CD4-positive, alpha-beta memory T cell (primary cell): ENCODE results near the gene CTNND1. TPM values are rescaled to one million over a fixed set of nuclear protein-coding genes. Genes with fewer than 3 reads are reported as not detected.

Experiments
- CTCF ChIA-PET: fragments of 350-600 bp; sonication (Branson Sonifier 250); formaldehyde crosslinking; loops from one replicate; lab custom pipeline; 2021; ENCODE audit warnings: inconsistent platforms; ENCODE audit not compliant: partially characterized antibody; lab: Charles Lee
- POLR2A ChIA-PET: fragments of 350-600 bp; sonication (Branson Sonifier 250); formaldehyde crosslinking; loops from one replicate; lab custom pipeline; 2021; ENCODE audit not compliant: partially characterized antibody; lab: Charles Lee
- DNase-seq, 5 donors: peaks; one replicate each; pipeline versions ENCODE4 v3.0.0 to v3.0.0-alpha.2; 2020 to 2022; ENCODE audit warnings: mixed read lengths in 1 of 5
- H3K27ac ChIP-seq: one replicate; pipeline ENCODE4 v1.7.0; 2013; ENCODE audit warnings: low read depth, low read length
- H3K27me3 ChIP-seq: 2 replicates; pipeline ENCODE4 v1.7.0; 2013; ENCODE audit warnings: mild to moderate bottlenecking, low read length, moderate library complexity; ENCODE audit not compliant: insufficient read depth
- H3K36me3 ChIP-seq: 2 replicates; pipeline ENCODE4 v1.7.0; 2013; ENCODE audit warnings: mild to moderate bottlenecking, low read length, moderate library complexity; ENCODE audit not compliant: insufficient read depth
- H3K4me1 ChIP-seq: 2 replicates; pipeline ENCODE4 v1.7.0; 2013; ENCODE audit warnings: mild to moderate bottlenecking, low read length, moderate library complexity; ENCODE audit not compliant: insufficient read depth
- H3K4me3 ChIP-seq, 2 donors: one replicate each; pipeline ENCODE4 v1.7.0; 2013; ENCODE audit warnings: low read length in 2 of 2, mild to moderate bottlenecking in 1 of 2
- H3K9me3 ChIP-seq, 2 donors: one replicate each; pipeline ENCODE4 v1.7.0; 2013; ENCODE audit warnings: low read length in 2 of 2, control low read depth in 1 of 2; ENCODE audit not compliant: control insufficient read depth in 1 of 2
- H3K27ac Mint-ChIP-seq, 7 donors: one replicate each; pipeline ENCODE4 v1.8.0; 2020 to 2021; ENCODE audit warnings: mixed read lengths in 7 of 7, mild to moderate bottlenecking in 6 of 7, inconsistent platforms in 3 of 7, moderate library complexity in 3 of 7
- H3K27me3 Mint-ChIP-seq, 2 donors: one replicate each; pipeline ENCODE4 v1.8.0; 2020 to 2021; ENCODE audit warnings: mixed read lengths in 2 of 2
- H3K36me3 Mint-ChIP-seq, 2 donors: one replicate each; pipeline ENCODE4 v1.8.0; 2020 to 2021; ENCODE audit warnings: mixed read lengths in 2 of 2, inconsistent platforms in 1 of 2, mild to moderate bottlenecking in 1 of 2
- H3K4me1 Mint-ChIP-seq, 4 donors: one replicate each; pipeline ENCODE4 v1.8.0; 2020 to 2021; ENCODE audit warnings: mixed read lengths in 4 of 4, mild to moderate bottlenecking in 1 of 4
- H3K4me3 Mint-ChIP-seq, 8 donors: one replicate each; pipeline ENCODE4 v1.8.0; 2020 to 2021; ENCODE audit warnings: mixed read lengths in 8 of 8, mild to moderate bottlenecking in 7 of 8, moderate library complexity in 6 of 8, inconsistent platforms in 3 of 8
- H3K9me3 Mint-ChIP-seq, 8 donors: one replicate each; pipeline ENCODE4 v1.8.0; 2020 to 2021; ENCODE audit warnings: mixed read lengths in 8 of 8, mild to moderate bottlenecking in 5 of 8, inconsistent platforms in 3 of 8, moderate library complexity in 1 of 8
- intact Hi-C: fragments of 100-400 bp; cut with micrococcal nuclease; formaldehyde crosslinking; loops from one replicate; pipeline ENCODE4 v1.15.1; 2023
- polyA plus RNA-seq, 2 donors: library from polyadenylated mRNA; unstranded; fragments of 300-500 nt; fragmentation: Illumina TruSeq; gene quantifications; one replicate each; pipeline ENCODE4 v1.2.3, GENCODE V29; 2021
- total RNA-seq, 2 experiments: library from RNA; stranded (reverse); gene quantifications; one replicate each; pipeline ENCODE4 v1.2.3, GENCODE V29; 2021

CTNND1 gene
- total and polyA plus RNA-seq, 4 experiments from 2014 or later: 0.91 to 11.1 (median 5.9) TPM

DNA sequence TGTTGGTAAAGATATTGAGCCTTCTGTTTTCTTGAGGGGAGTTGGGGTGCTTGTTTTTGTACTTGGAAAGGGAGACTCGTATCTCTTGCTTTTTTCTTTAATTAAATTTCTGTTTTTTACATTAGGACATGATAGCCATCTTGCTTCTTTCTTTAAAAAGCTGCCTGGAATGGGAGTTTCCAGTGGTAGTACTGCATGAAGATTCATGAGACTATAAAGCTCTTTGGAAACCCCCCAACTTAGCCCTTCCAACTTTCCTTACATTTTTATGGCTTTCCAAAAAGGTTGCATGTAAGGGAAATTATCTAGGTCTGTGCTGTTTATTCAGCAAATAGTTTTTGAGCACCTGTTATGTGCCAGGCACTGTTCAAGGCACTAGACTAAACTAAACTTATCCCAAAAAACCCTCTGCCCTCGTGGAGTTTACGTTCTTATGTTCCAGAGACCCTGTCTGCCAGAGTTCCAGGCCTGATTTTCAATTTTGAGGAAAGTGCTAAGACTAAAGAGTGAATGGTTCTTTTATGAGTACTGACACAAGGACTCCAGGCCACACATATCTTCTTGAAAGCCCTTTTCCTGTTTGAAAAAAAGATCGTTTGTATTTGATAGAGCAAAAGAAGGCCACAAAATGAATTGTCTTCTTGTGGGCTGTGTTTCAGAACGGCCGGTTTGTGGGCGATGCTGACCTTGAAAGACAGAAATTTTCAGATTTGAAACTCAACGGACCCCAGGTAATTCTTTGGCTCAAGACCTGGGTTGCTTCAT is 31.9 kb downstream of the CTNND1 start:
- H3K27me3 ChIP-seq: no peaks in the 10 kb centered on the region
- H3K27me3 Mint-ChIP-seq: no peaks in the 10 kb centered on the region
- H3K4me1 Mint-ChIP-seq: peaks cover 23 to 41% (median 33%) of the 10 kb centered on the region in 4 donors
- H3K27ac Mint-ChIP-seq: peak overlapping the region; percentile 84 to 99 (median 97)
- peaks cover 0 to 1% (median 0%) of the 10 kb centered on the region in 8 donors for H3K9me3 Mint-ChIP-seq
- no peak overlapping the region for H3K4me3 ChIP-seq
- H3K36me3 Mint-ChIP-seq: peaks cover 6 to 11% of the 10 kb centered on the region in 2 donors
- no peak for DNase-seq
- H3K27ac ChIP-seq: peak overlapping the region; percentile 61
- H3K4me1 ChIP-seq: peaks cover 36% of the 10 kb centered on the region
- peak overlapping the region; percentile 60 to 87 (median 76) for H3K4me3 Mint-ChIP-seq
- no peaks in the 10 kb centered on the region for H3K36me3 ChIP-seq
- intact Hi-C loops: loop anchor here (2.0 to 5.0 kb wide), 4 partner anchors 127 to 1349 kb away; partner anchors contain the start of genes FAM111A and ZFP91
- POLR2A ChIA-PET: interaction anchor here (1.0 to 4.0 kb wide), 3 partner anchors 48 to 127 kb away, joined by 3 to 20 read pairs (median 3); partner anchors contain the start of gene SELENOH
- no peaks in the 10 kb centered on the region for H3K9me3 ChIP-seq
- CTCF ChIA-PET: interaction anchor here (0.8 to 2.8 kb wide), 4 partner anchors 8 to 226 kb away, joined by 3 to 20 read pairs (median 5); partner anchors contain the start of gene UBE2L6

GRCh38 chr11:57798905-57799559 is 37.4 kb downstream of the CTNND1 start:
- peaks cover 0 to 1% (median 0%) of the 10 kb centered on the region in 8 donors for H3K9me3 Mint-ChIP-seq
- H3K4me1 Mint-ChIP-seq: peaks cover 13 to 37% (median 24%) of the 10 kb centered on the region in 4 donors
- POLR2A ChIA-PET: interaction anchor here (0.6 to 2.9 kb wide), 2 partner anchors 57 to 115 kb away, joined by 3 to 21 read pairs; partner anchors contain the start of gene SELENOH
- H3K27ac Mint-ChIP-seq: peak overlapping the region; percentile 25 to 90 (median 84)
- no peak overlapping the region for H3K4me3 ChIP-seq
- H3K36me3 ChIP-seq: no peaks in the 10 kb centered on the region
- DNase-seq: no peak
- H3K9me3 ChIP-seq: no peaks in the 10 kb centered on the region
- no peaks in the 10 kb centered on the region for H3K27me3 ChIP-seq
- no peak overlapping the region for H3K4me3 Mint-ChIP-seq
- H3K4me1 ChIP-seq: peaks cover 30% of the 10 kb centered on the region
- intact Hi-C loops: loop anchor here (1.0 kb wide), 1 partner anchor 268 kb away; no protein-coding TSS in a partner anchor
- H3K27me3 Mint-ChIP-seq: no peaks in the 10 kb centered on the region
- CTCF ChIA-PET: interaction anchor here (0.6 to 6.1 kb wide), 16 partner anchors 18 to 770 kb away, joined by 3 to 143 read pairs (median 20); partner anchors contain the start of genes BTBD18, MED19, SELENOH and TMX2
- H3K36me3 Mint-ChIP-seq: peaks cover 14 to 21% of the 10 kb centered on the region in 2 donors
- H3K27ac ChIP-seq: no peak overlapping the region

DNA sequence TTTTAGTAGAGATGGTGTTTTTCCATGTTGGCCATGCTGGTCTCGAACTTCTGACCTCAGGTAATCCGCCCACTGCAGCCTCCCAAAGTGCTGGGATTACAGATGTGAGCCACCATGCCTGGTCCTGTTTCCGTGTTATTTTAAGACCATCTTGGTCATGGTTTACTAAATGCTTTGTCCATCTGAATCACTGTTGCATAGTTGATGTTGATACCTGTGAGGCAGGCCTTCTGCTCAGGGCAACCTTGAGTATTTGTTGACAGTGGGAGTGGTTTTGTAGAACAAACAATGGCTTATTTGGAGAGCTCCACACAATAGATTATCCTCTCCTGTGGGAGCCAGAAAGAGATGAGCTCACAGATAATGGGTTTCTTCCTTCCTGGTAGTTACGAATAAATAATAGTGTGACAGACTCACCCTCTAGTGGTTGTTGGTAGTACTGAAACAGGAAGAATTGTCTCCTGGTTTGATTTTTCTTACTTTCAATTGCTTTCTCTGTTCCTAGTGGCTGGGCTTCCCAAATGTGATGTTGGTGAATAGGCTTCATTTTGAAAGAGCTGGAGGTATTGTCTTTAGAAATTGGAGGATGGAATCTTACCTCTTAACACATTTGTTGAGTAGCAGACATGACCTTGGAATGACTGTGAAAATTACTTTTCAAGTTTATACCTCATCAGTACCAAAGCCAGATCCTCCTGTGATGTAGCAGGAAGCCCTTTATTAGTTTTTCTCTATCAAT is 39.0 kb downstream of the CTNND1 start:
- H3K4me1 Mint-ChIP-seq: peaks cover 10 to 29% (median 21%) of the 10 kb centered on the region in 4 donors
- intact Hi-C loops: loop anchor here (1.0 to 5.0 kb wide), 12 partner anchors 8 to 724 kb away; partner anchors contain the start of genes BTBD18, CLP1, MED19 and SELENOH
- H3K27me3 Mint-ChIP-seq: no peaks in the 10 kb centered on the region
- H3K27ac Mint-ChIP-seq: peak overlapping the region; percentile 65 to 94 (median 89)
- CTCF ChIA-PET: interaction anchor here (0.6 to 6.1 kb wide), 72 partner anchors 9 to 832 kb away, joined by 3 to 143 read pairs (median 5); partner anchors contain the start of genes BTBD18, MED19, SELENOH and TMX2
- Histone ChIP-seq H3K4me1 (peaks cover 27% of the 10 kb centered on the region), H3K36me3 (peaks cover 2% of the 10 kb centered on the region), H3K27me3 (no peaks in the 10 kb centered on the region), H3K4me3 (no peak overlapping the region), H3K27ac (peak overlapping the region; percentile 24), H3K9me3 (no peaks in the 10 kb centered on the region)
- peaks cover 19 to 25% of the 10 kb centered on the region in 2 donors for H3K36me3 Mint-ChIP-seq
- POLR2A ChIA-PET: interaction anchor here (0.5 to 2.9 kb wide), 12 partner anchors 22 to 724 kb away, joined by 3 to 21 read pairs (median 5); partner anchors contain the start of genes BTBD18, MED19, SELENOH and TMX2
- peaks cover 0 to 1% (median 0%) of the 10 kb centered on the region in 8 donors for H3K9me3 Mint-ChIP-seq
- DNase-seq: peak in 4 of 5 donors; percentile 57 to 65 (median 64)
- peak overlapping the region in 6 of 8 donors; percentile 7 to 69 (median 22) for H3K4me3 Mint-ChIP-seq

DNA sequence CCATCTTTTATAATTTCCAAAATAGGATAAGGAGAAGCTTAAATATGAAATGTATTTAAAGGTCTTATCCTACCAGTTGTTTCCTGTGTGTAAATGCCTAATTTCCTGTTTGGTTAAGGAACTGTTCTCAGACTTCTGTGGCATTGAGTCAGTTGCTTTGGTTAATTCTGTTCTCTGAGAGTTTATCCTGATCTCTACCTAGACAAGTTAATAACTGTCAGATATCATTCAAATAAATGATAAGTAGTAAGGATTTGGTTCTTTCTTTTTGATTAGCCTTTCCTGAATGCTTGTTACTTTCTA is 39.5 kb downstream of the CTNND1 start:
- DNase-seq: no peak
- H3K27me3 ChIP-seq: no peaks in the 10 kb centered on the region
- intact Hi-C loops: loop anchor here (5.0 kb wide), 1 partner anchor 454 kb away; no protein-coding TSS in a partner anchor
- ChIA-PET POLR2A (interaction anchor here (0.5 to 2.9 kb wide), 10 partner anchors 40 to 723 kb away, joined by 3 to 21 read pairs (median 5); partner anchors contain the start of genes BTBD18, SELENOH and UBE2L6), CTCF (interaction anchor here (0.6 to 6.1 kb wide), 66 partner anchors 8 to 831 kb away, joined by 3 to 143 read pairs (median 5); partner anchors contain the start of genes BTBD18, MED19, SELENOH and TMX2)
- H3K27ac ChIP-seq: peak overlapping the region; percentile 24
- no peaks in the 10 kb centered on the region for H3K27me3 Mint-ChIP-seq
- H3K4me3 Mint-ChIP-seq: no peak overlapping the region
- peaks cover 5% of the 10 kb centered on the region for H3K36me3 ChIP-seq
- H3K36me3 Mint-ChIP-seq: peaks cover 20 to 28% of the 10 kb centered on the region in 2 donors
- H3K4me3 ChIP-seq: no peak overlapping the region
- no peaks in the 10 kb centered on the region for H3K9me3 ChIP-seq
- peaks cover 10 to 29% (median 21%) of the 10 kb centered on the region in 4 donors for H3K4me1 Mint-ChIP-seq
- peak overlapping the region; percentile 65 to 94 (median 89) for H3K27ac Mint-ChIP-seq
- H3K4me1 ChIP-seq: peaks cover 27% of the 10 kb centered on the region
- peaks cover 0 to 1% (median 0%) of the 10 kb centered on the region in 8 donors for H3K9me3 Mint-ChIP-seq

- Mint-ChIP-seq H3K4me1 (peaks cover 10 to 29% (median 21%) of the 10 kb centered on the region in 4 donors), H3K27ac (peak overlapping the region in 4 of 7 donors; percentile 10 to 75 (median 44)), H3K4me3 (no peak overlapping the region), H3K36me3 (peaks cover 26 to 29% of the 10 kb centered on the region in 2 donors), H3K9me3 (peaks cover 0 to 1% (median 0%) of the 10 kb centered on the region in 8 donors), H3K27me3 (no peaks in the 10 kb centered on the region)
- Histone ChIP-seq H3K9me3 (no peaks in the 10 kb centered on the region), H3K4me3 (no peak overlapping the region), H3K27ac (no peak overlapping the region), H3K4me1 (peaks cover 27% of the 10 kb centered on the region), H3K36me3 (peaks cover 5% of the 10 kb centered on the region), H3K27me3 (no peaks in the 10 kb centered on the region)
- DNase-seq: no peak
- intact Hi-C loops: loop anchor here (5.0 kb wide), 1 partner anchor 455 kb away; no protein-coding TSS in a partner anchor
- CTCF ChIA-PET: interaction anchor here (0.6 to 6.1 kb wide), 11 partner anchors 11 to 345 kb away, joined by 3 to 143 read pairs (median 20); partner anchors contain the start of genes BTBD18, MED19, SELENOH and TMX2
- POLR2A ChIA-PET: interaction anchor here (1.9 kb wide), 1 partner anchor 722 kb away, joined by 4 read pairs; no protein-coding TSS in a partner anchor
Measured at GRCh38 chr11:57802411-57802810, 40.8 kb downstream of the CTNND1 start.

- intact Hi-C loops: loop anchor here (5.0 kb wide), 1 partner anchor 457 kb away; no protein-coding TSS in a partner anchor
- peaks cover 37 to 44% of the 10 kb centered on the region in 2 donors for H3K36me3 Mint-ChIP-seq
- CTCF ChIA-PET: interaction anchor here (1.1 to 6.1 kb wide), 3 partner anchors 10 to 236 kb away, joined by 3 to 49 read pairs (median 3); no protein-coding TSS in a partner anchor
Measured at GRCh38 chr11:57804466-57804865, 42.9 kb downstream of the CTNND1 start.

More at GRCh38 chr11:57804466-57804865, 42.9 kb downstream of the CTNND1 start:
- H3K4me3 Mint-ChIP-seq: no peak overlapping the region
- no peaks in the 10 kb centered on the region for H3K27me3 Mint-ChIP-seq
- Histone ChIP-seq H3K4me3 (no peak overlapping the region), H3K27ac (no peak overlapping the region), H3K27me3 (no peaks in the 10 kb centered on the region), H3K9me3 (no peaks in the 10 kb centered on the region), H3K36me3 (peaks cover 11% of the 10 kb centered on the region), H3K4me1 (peaks cover 17% of the 10 kb centered on the region)
- POLR2A ChIA-PET: no interaction called here
- H3K27ac Mint-ChIP-seq: no peak overlapping the region
- H3K9me3 Mint-ChIP-seq: no peaks in the 10 kb centered on the region
- peaks cover 10 to 18% (median 14%) of the 10 kb centered on the region in 4 donors for H3K4me1 Mint-ChIP-seq
- no peak for DNase-seq
